GM18867 (cell line): ENCODE data around the gene SAFB.
"Not testable (repeated sequence)": the region's sequence is repeated elsewhere in the genome, so short reads cannot be mapped to it uniquely, and the experiment has no call there.

Experiments used
- ATAC-seq: cut with Tn5 transposase; IDR thresholded peaks from one replicate; pipeline ENCODE4 v1.9.1; 2021; ENCODE audit warnings: mild to moderate bottlenecking, moderate library complexity; ENCODE audit not compliant: unreplicated experiment

The SAFB gene

DNA sequence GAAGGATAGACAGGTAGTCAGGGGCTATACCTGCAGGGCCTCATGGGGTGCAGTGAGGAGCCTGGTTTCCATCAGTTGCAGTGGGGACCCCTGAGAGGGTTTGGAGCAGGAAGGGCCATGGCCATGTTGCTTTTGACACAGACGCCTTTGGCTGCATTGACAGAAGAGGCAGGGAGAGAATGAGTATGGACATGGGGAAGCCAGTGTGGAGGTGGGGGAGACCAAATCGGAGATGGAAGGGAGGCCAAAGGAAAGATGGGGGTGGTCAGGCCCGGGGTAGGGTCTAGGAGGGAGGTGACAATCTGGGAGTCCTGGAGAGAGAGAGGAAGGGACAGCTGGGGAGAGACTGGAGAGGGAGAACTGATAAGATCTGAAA lies 59.2 kb downstream of the SAFB start:
- no peak for ATAC-seq

DNA sequence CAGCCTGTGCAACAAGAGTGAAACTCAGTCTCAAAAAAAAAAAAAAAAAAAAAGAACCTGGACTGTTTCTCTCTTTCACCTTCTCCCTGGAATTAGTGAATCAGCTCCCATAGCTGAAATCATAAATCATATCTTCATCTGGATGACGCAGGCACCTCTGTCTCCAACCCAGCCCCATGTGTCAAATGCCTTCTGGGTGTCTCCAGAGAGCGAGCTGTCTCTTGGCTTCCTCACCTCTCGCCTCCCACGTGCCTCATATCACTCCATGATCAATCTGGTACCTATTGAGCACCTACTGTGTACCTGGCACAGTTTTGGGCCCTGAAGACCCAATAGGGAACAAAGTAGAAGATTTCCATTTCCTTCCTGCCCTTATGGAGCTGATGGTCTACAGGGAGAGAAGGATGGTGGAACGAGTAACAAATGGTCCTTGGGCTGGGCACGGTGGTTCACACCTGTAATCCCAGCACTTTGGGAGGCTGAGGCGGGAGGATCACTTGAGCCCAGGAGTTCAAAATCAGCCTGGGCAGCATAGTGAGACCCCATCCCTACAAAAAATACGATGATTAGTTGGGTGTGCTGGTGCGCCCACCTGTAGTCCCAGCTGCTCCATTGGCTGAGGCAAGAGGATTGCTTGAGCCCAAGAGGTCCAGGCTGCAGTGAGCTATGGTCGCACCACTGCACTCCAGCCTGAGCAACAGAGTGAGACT lies 60.4 kb downstream of the SAFB start:
- no peak for ATAC-seq

DNA sequence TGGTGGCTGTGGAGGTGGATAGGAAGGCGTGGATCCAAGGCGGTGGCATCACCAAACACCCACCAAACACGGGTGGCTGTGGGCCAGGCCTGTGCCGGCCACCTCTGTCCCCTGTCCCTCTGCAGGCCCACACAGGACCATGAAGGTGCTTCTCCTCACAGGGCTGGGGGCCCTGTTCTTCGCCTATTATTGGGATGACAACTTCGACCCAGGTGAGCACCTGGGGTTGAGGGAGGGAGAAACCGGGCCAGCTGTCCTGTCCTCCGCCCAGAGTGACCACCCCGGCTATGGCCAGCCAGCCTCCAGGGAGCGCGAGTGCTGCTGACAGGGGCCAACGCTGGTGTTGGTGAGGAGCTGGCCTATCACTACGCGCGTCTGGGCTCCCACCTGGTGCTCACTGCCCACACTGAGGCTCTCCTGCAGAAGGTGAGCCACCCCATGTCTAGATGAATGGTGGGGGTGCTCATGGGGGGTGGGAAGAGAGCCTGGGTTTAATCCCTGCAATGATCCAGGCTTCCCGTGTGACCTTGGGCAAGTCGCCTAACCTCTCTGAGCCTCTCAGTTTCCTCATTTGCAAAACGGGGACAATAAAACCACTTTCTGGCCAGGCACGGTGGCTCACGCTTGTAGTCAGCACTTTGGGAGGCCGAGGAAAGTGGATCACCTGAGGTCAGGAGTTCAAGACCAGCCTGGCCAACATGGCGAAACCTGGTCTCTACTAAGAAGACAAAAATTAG lies 62.0 kb downstream of the SAFB start:
- ATAC-seq, result no peak

DNA sequence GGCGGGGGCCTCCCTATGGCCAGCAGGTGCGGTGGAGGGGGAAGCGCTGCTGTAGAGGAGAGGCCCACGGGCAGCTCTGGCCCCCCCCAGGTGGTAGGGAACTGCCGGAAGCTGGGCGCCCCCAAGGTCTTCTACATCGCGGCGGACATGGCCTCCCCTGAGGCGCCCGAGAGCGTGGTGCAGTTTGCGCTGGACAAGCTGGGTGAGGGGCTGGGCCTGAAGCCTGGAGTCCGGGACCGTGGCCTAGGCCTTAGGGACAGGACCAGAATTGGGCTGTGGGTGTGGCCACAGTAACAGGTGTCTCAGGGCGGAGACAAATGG lies 63.4 kb downstream of the SAFB start:
- no peak for ATAC-seq

DNA sequence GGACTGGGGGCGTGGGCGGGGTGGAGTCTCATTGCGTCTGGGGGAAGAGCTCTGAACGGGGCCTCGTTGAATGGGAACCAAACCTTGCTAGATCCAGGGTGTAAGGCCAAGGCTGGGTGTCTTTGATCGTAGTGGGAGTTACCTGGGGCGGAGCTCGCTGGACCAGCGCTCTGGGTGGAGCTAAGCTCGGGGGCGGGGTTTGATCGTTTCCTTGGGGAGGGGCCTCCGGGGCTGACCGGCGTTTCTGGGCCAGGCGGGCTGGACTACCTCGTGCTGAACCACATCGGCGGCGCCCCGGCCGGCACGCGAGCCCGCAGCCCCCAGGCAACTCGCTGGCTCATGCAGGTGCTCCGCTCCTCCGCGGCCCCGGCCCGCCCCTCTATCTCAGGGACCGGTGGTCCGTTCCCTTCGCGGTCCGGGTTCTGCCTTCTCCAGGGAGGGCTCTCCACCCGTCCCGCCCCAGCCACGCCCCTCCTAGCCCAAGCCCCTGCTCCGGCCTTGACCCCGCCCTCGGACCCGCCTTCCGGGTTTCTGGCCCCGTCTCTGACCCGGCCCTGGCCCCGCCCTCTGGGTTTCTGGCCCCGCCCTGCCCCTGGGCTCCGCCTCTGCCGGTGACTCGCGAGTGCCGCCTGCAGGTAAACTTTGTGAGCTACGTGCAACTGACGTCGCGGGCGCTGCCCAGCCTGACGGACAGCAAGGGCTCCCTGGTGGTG lies 63.9 kb downstream of the SAFB start:
- ATAC-seq, result peak; percentile 54

DNA sequence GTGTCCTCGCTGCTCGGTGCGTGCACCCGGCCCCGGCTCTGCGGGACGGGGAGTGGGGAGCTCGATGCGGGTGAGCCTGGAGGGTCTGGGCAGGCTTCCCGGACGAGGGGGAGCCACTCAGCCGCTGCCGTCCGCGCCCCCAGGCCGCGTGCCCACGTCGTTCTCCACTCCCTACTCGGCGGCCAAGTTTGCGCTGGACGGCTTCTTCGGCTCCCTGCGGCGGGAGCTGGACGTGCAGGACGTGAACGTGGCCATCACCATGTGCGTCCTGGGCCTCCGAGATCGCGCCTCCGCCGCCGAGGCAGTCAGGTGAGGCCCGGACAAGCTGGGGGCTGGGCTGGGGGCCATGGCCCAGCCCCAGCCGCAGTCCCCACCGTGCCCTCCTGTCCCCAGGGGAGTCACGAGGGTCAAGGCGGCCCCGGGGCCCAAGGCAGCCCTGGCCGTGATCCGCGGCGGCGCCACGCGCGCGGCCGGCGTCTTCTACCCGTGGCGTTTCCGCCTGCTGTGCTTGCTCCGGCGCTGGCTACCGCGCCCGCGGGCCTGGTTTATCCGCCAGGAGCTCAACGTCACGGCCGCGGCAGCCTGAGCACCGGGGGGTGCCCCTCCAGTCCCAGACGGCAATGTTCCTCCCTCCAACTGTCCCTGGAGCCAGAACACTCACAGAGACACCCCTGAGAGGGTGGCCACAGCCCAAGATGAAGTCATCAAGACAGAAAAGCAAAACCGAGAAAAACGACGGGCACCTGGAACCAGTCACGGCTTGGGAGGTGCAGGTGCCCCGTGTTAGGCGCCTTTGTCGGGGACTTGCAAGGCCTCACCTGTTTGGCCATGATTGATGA lies 64.7 kb downstream of the SAFB start:
- ATAC-seq, result no peak

DNA sequence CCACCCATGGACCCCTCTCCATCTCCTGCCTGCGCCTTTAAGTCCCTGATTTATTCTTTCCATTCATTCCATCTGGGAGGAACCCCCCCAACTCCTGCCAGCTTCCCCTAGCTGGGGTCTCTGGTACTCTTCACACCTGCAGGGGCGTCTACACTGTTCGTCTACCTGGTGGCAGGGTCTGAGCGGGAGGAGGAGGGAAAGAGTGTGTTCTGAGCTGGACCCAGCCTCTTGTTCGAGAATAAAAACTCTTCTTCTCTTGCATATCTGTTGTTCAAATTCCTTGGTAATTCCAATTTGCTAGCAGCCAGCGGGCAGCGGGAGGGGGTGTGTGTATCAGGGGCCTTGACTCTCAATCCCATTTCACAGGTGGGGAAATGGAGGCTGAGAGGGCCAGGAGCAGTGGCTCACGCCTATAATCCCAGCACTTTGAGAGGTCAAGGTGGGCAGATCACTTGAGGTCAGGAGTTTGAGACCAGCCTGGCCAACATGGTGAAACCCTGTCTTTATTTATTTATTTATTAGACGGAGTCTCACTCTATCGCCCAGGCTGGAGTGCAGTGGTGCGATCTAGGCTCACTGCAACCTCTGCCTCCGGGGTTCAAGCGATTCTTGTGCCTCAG lies 65.5 kb downstream of the SAFB start:
- ATAC-seq, result not testable (repeated sequence)

DNA sequence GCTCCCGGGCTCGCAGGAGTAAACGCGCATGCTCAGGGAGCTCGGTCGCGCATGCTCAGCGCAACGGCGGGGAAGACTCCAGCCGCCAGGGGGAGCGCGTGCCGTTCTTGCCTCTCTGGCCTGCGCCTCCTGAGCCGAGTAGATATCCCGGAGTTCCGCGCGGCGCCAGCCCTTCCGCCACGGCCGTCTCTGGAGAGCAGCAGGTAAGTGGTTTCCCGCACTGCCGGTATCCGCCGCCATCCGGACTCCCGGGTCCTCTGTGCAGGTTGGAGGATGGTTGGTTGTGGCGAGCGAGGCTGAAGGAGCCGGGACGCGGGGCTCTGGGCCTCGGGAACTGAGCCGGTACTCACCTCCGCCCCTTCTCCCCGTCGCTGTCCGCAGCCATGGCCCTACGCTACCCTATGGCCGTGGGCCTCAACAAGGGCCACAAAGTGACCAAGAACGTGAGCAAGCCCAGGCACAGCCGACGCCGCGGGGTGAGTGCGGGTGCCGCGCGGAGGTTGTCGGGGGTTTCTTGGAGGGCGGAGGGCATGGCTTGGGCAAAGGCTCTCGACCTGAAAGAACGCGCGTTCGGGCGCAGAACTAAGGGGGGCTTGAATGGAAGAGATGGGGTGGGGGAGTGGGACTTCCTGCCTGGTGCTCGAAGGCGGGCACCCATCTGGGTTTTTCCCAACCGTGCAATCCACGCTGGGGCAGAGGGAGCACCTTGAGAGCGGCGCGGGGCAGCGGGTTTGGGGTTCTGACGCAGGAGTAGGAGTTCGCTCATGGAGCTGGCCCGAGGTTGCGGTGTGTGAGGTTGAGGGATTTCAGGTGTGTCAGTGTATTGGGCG lies 67.5 kb downstream of the SAFB start, which contains the start of gene RPL36:
Gene RPL36, plus strand, starts transcription at position 171 of the 830 bp plus-strand sequence. Its CDS starts 213 bp downstream, at position 384.
- ATAC-seq, result peak; percentile 42

DNA sequence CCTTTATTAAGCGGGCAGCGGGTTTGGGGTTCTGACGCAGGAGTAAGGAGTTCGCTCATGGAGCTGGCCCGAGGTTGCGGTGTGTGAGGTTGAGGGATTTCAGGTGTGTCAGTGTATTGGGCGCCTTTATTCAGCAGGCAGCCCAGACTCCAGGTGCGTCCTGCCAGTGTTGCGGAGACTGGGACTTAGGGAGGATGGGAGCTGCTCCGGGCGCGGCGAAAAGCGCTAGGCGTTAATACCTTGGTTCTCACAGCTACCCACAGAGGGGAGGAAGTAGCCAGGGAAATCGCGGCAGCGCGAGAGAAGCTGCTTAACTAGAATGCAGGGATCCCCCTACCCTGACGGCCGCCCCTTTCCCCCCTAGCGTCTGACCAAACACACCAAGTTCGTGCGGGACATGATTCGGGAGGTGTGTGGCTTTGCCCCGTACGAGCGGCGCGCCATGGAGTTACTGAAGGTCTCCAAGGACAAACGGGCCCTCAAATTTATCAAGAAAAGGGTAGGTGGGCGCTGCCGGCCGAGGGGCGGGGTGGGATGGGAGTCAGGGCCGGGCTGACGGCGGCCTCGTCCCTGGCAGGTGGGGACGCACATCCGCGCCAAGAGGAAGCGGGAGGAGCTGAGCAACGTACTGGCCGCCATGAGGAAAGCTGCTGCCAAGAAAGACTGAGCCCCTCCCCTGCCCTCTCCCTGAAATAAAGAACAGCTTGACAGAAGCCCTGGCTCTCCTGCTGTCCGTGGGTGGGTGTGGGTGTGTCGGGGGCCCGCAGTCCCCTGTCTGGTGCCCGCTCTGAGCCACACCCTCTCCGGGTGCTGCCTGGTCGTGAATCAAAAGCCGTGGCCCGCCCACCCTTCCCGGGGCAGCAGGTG lies 68.3 kb downstream of the SAFB start:
- ATAC-seq, result no peak

DNA sequence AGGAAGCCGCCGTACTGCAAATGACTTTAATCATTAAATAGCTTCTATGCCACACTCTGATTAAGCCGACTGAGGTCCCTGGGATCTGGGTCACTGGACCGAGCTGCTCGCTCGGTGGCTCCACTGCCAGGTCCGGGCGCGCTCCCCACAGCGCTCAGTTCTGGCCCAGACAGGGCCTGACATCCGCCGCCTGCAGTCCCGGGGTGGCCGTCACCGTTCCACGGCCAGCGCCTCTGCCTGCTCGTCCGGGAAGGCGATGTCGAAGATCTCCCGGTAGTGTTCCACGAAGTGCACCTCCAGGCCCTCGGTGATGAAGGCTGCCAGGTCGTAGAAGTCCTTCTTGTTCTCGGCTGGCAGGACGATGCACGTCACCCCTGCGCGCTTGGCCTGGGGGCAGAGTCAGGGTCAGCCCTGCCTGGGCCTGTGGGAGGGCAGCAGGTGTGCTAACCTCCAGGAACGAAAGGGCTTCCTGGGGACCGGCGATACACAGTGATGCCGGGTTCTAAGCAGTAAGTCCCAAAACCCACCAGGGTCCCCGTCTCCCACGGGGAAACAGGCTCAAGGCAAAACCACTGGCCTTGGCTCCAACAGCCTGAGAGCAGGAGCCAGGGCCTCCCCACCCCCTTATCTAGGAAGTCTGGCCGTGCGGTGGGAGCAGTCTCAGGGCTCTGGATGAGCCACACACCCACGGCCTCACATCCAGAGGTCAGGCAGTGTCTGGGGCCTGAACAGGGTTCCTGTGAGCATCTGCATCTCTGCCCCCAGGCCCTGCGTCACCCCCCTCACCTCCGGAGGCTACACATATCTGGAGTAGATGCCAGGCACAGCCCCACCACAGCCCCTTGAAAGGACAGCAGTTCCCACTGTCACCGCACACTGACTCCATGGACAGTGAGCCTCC lies 69.2 kb downstream of the SAFB start:
- ATAC-seq, result no peak

DNA sequence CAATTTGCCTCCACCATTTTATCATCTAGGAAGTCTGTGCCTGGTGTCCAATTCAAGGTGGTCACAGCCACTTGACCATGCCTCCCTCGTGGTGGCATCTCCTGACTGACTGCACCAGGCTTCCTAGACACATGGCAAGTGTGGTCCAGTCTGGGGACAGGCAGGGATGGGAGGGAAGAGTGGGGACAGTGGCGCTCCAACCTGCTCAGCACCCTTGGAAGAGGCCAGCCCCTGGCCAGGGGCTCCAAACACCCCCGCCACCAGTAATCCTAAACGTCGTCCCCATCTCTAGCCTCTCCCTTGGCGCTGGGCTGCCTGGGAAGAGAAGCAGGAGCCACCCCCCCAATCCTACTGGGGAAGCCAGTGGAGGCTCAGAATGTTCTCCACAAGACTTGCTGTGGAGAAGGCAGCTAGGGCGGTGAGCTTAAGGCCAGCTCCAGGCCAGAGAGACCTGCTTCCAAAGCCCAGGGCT lies 69.9 kb downstream of the SAFB start:
- ATAC-seq, result no peak

DNA sequence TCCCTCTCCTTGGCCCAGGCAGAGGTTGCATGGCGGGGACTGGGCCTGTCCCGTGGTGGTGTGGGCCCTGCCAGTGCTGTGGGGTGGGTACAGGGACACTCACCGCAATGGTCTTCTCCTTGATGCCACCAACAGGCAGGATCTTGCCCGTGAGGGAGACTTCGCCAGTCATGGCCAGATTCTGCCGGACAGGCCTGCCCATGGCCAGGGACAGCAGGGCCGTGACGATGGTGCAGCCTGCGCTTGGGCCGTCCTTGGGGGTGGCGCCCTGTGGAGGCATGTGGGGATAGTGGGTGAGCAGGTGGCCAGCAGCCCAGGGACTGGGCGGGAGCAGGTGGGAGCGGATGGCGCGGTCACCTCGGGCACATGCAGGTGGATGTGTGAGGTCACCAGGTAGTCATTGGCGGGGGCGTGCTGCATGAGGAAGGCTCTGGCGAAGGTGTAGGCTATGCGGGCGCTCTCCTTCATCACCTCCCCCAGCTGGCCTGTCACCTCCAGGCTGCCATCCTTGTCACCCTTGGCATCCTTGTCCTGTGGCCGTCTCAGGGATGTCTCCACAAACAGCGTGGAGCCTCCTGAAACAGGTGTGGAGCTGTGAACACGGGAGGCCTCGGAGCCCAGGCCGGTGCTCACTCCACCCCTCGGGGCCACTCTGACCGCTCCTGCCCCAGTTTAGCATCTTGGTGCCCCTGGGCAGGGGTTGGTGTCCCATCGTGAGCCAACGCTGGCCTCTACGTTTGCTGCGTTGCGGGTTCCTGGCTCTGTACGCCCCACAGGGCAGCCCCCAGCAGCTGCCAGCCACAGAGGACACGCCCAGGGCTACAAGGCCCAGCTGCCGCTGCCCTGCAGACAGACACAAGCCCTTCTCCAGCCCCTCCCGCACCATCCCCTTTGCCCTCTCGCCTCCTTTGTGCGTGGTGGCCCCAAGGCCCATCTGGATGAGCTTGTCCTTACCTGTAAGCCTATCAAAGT lies 70.6 kb downstream of the SAFB start:
- no peak for ATAC-seq

DNA sequence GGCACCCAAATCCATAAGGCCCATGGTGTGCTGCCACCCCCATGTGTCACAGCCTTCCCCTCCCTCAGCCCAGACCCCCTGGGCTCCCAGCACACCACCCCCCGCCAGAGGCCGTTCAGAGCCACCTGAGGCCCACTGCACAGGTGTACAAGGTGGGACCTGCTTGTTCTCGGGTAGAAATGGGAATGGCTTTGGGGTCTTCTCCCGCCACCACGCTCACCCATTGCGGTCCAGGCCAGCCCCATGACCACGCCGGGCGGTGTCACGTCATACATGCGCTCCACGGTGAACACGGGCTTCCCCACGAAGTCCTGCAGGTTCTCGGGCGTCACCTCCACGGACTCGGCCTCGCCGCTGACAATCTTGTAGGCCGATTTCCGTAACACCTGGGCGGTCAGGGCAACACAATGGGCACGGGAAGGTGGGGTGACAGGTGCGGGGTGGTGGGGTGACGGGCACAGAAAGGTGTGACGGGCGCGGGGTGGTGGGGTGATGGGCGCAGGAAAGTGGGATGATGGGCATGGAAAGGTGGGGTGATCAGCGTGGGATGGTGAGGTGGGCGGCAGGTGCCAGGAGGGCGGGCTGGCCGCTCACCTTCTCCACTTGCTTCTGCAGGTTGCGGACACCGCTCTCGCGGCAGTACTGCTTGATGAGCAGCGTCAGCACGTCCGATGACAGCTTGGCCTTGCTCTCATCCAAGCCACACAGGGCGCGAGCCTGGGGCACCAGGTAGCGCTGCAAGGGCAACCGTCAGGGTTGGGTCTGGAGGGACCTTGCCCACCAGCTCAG lies 71.5 kb downstream of the SAFB start:
- no peak for ATAC-seq

DNA sequence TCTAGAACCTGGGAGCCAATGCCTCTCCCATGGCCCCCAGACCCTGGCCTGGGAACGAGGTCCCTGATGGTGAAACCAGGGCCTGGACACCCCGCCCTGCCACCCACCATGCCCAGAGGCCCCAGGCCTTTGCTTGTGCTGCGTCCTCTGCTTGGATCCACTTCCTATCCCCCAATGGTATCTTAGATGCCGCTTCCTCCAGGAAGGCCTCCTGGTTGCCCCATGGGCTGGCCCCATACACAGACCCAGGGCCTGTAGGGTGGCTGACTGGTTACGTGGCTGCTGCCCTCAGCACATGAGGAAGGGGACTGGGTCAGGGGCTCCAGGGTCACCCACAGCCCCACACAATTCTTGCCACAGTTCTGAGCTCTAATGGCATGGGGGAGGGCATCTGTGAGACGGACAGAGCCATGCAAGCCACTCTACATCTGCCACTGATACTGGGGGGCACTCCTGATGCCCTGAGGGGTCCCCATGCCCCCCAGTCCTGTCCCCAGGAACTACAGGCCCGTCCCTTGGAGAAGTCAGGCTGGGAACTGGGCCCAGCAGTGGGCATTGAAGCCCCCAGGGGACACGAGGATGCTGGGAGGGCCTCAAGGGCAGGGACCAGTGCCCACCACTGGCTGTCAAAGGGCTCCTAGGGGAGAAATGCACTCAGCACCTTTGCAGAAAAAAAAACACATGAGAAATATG lies 72.2 kb downstream of the SAFB start:
- ATAC-seq, result no peak

DNA sequence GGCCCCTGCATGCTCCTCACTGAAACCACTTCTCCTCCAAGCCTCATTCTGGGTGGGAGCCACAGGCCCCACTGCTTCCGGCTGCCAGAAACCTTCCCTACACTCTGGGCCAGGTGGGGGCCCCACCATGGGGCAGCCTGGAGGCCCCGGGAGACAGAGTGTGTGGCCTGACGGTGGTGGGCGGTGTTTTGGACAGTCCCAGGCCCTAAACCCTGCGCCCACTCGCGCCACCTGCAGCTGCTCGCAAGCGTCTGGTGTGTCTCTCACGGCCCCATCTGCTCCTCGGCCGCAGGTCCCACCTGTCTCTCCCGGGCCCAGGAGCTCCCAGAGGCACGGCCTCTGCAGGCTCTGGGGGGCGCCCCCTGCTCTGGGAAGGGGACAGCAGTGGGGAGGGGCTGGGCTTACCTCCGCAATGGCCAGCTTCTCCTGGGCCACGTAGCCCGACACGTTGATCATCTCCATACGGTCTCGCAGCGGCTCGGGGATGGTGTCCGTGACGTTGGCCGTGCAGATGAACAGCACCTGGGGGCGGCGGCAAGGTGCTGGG lies 72.8 kb downstream of the SAFB start:
- no peak for ATAC-seq
